Neural progenitor cell (in vitro differentiated cells): ENCODE data around the gene DCDC2. TPM values are rescaled to one million over a fixed set of nuclear protein-coding genes. Genes with fewer than 3 reads are reported as not detected.
"Not testable (repeated sequence)": the region's sequence is repeated elsewhere in the genome, so short reads cannot be mapped to it uniquely, and the experiment has no call there.

Experiments used
- DNase-seq: peaks from one replicate; pipeline ENCODE4 v3.0.0-alpha.2; 2016; ENCODE audit warnings: low spot score
- H2AFZ ChIP-seq: fragments of 200-600 bp; sonication (generic); replicated peaks from 2 replicates; pipeline ENCODE4 v1.6.1; 2016; ENCODE audit warnings: antibody characterized with exemption
- H3F3A ChIP-seq: fragments of 200-600 bp; sonication (generic); 2 replicates; pipeline ENCODE4 v1.6.1; 2016; ENCODE audit warnings: antibody characterized with exemption, low read depth
- H3K27ac ChIP-seq: fragments of 200-600 bp; sonication (generic); 2 replicates; pipeline ENCODE4 v1.5.1; 2016; ENCODE audit warnings: mild to moderate bottlenecking
- H3K27me3 ChIP-seq: fragments of 200-600 bp; sonication (generic); 2 replicates; pipeline ENCODE4 v1.6.1; 2016; ENCODE audit warnings: mild to moderate bottlenecking, moderate library complexity
- H3K36me3 ChIP-seq: fragments of 200-600 bp; sonication (generic); 2 replicates; pipeline ENCODE4 v1.5.1; 2016
- H3K4me1 ChIP-seq: fragments of 200-600 bp; sonication (generic); 2 replicates; pipeline ENCODE4 v1.6.1; 2016; ENCODE audit warnings: mixed run types
- H3K4me2 ChIP-seq: fragments of 200-600 bp; sonication (generic); 2 replicates; pipeline ENCODE4 v1.6.1; 2016
- H3K4me3 ChIP-seq: fragments of 200-600 bp; sonication (generic); 2 replicates; pipeline ENCODE4 v1.5.1; 2016
- H3K79me2 ChIP-seq: fragments of 200-600 bp; sonication (generic); 2 replicates; pipeline ENCODE4 v1.6.1; 2016; ENCODE audit warnings: low read depth
- H3K9ac ChIP-seq: fragments of 200-600 bp; sonication (generic); 2 replicates; pipeline ENCODE4 v1.6.1; 2016
- H3K9me3 ChIP-seq: fragments of 200-600 bp; sonication (generic); 2 replicates; pipeline ENCODE4 v1.5.1; 2016; ENCODE audit warnings: low read depth
- H4K20me1 ChIP-seq: fragments of 200-600 bp; sonication (generic); 2 replicates; pipeline ENCODE4 v1.6.1; 2016; ENCODE audit warnings: low read depth
- H3K27ac Mint-ChIP-seq: 3 replicates; pipeline ENCODE4 v1.8.0; 2021; ENCODE audit warnings: mixed read lengths
- H3K27me3 Mint-ChIP-seq: 2 replicates; pipeline ENCODE4 v1.8.0; 2022; ENCODE audit warnings: low read depth, mild to moderate bottlenecking, inconsistent platforms, moderate library complexity, mixed read lengths; ENCODE audit not compliant: insufficient read depth
- H3K36me3 Mint-ChIP-seq: 3 replicates; pipeline ENCODE4 v1.8.0; 2021; ENCODE audit warnings: mixed read lengths
- H3K4me1 Mint-ChIP-seq: 3 replicates; pipeline ENCODE4 v1.8.0; 2021; ENCODE audit warnings: mixed read lengths
- H3K4me3 Mint-ChIP-seq: 3 replicates; pipeline ENCODE4 v1.8.0; 2021; ENCODE audit warnings: mild to moderate bottlenecking, moderate library complexity, mixed read lengths
- H3K9me3 Mint-ChIP-seq: 3 replicates; pipeline ENCODE4 v1.8.0; 2020; ENCODE audit warnings: mixed read lengths
- CTCF ChIP-seq: fragments of 200-600 bp; sonication (generic); IDR thresholded peaks from 2 replicates; pipeline ENCODE4 v1.5.1; 2017; ENCODE audit warnings: antibody characterized with exemption, mild to moderate bottlenecking
- EZH2 ChIP-seq: fragments of 200-600 bp; sonication (generic); IDR thresholded peaks from 2 replicates; pipeline ENCODE4 v1.6.1; 2017; ENCODE audit warnings: antibody characterized with exemption, mild to moderate bottlenecking, moderate library complexity
- EZH2phosphoT487 ChIP-seq: fragments of 200-600 bp; sonication (generic); IDR thresholded peaks from 2 replicates; pipeline ENCODE4 v1.6.1; 2017; ENCODE audit warnings: antibody characterized with exemption
- total RNA-seq: library from RNA; depleted of rRNA; stranded (reverse); fragments of >200 nt; gene quantifications from 2 replicates; pipeline ENCODE4 v1.2.3, GENCODE V29; 2015; ENCODE audit warnings: low replicate concordance

Gene DCDC2
- total RNA-seq, 1 donor from 2014 or later, result not detected

GRCh38 chr6:24322924-24323323 lies 34.9 kb downstream of the DCDC2 start:
- Mint-ChIP-seq H3K9me3 (no peaks in the 10 kb centered on the region), H3K4me3 (no peak overlapping the region), H3K36me3 (no peaks in the 10 kb centered on the region), H3K27me3 (no peaks in the 10 kb centered on the region), H3K4me1 (peaks cover 3% of the 10 kb centered on the region), H3K27ac (no peak overlapping the region)
- H2AFZ ChIP-seq, result no peak overlapping the region
- H4K20me1 ChIP-seq, result no peaks in the 10 kb centered on the region
- TF ChIP-seq EZH2phosphoT487, result no peak
- no peak for TF ChIP-seq CTCF
- no peak for TF ChIP-seq EZH2
- H3K79me2 ChIP-seq, result no peaks in the 10 kb centered on the region
- no peak for DNase-seq
- H3K36me3 ChIP-seq, result no peaks in the 10 kb centered on the region
- peaks cover 16% of the 10 kb centered on the region for H3K4me1 ChIP-seq
- no peaks in the 10 kb centered on the region for H3K27me3 ChIP-seq
- no peaks in the 10 kb centered on the region for H3K9me3 ChIP-seq
- H3K4me2 ChIP-seq, result no peak overlapping the region
- no peak overlapping the region for H3K27ac ChIP-seq
- H3K9ac ChIP-seq, result no peak overlapping the region
- H3K4me3 ChIP-seq, result no peak overlapping the region
- H3F3A ChIP-seq, result no peaks in the 10 kb centered on the region

GRCh38 chr6:24322446-24322845 lies 35.4 kb downstream of the DCDC2 start:
- H3K27ac ChIP-seq, DNase-seq, H3K36me3 Mint-ChIP-seq, H3K79me2 ChIP-seq, H2AFZ ChIP-seq, H3K36me3 ChIP-seq, H3K4me3 Mint-ChIP-seq, H3K27me3 ChIP-seq, H3K9ac ChIP-seq, H3K4me3 ChIP-seq, H3K4me2 ChIP-seq, H3K9me3 Mint-ChIP-seq, H3K4me1 Mint-ChIP-seq, H3K9me3 ChIP-seq, H3K27me3 Mint-ChIP-seq, H3F3A ChIP-seq, H4K20me1 ChIP-seq, H3K27ac Mint-ChIP-seq: not testable (repeated sequence)
- H3K4me1 ChIP-seq, result peaks cover 16% of the 10 kb centered on the region

GRCh38 chr6:24321538-24322162 lies 36.2 kb downstream of the DCDC2 start:
- Histone ChIP-seq H3K36me3 (no peaks in the 10 kb centered on the region), H3K27ac (no peak overlapping the region), H3K79me2 (no peaks in the 10 kb centered on the region), H2AFZ (peak overlapping the region; percentile 63), H4K20me1 (no peaks in the 10 kb centered on the region), H3K27me3 (no peaks in the 10 kb centered on the region), H3K4me2 (no peak overlapping the region), H3K9me3 (no peaks in the 10 kb centered on the region), H3K4me3 (no peak overlapping the region), H3K9ac (no peak overlapping the region), H3K4me1 (peaks cover 16% of the 10 kb centered on the region), H3F3A (no peaks in the 10 kb centered on the region)
- no peak for DNase-seq
- no peaks in the 10 kb centered on the region for H3K36me3 Mint-ChIP-seq
- peaks cover 3% of the 10 kb centered on the region for H3K4me1 Mint-ChIP-seq
- H3K27ac Mint-ChIP-seq, result no peak overlapping the region
- H3K4me3 Mint-ChIP-seq, result no peak overlapping the region
- no peaks in the 10 kb centered on the region for H3K9me3 Mint-ChIP-seq
- TF ChIP-seq CTCF (no peak), EZH2phosphoT487 (no peak), EZH2 (no peak)
- no peaks in the 10 kb centered on the region for H3K27me3 Mint-ChIP-seq

GRCh38 chr6:24313251-24314141 lies 44.4 kb downstream of the DCDC2 start:
- H3K79me2 ChIP-seq, result no peaks in the 10 kb centered on the region
- H3K27me3 ChIP-seq, result no peaks in the 10 kb centered on the region
- H3K9ac ChIP-seq, result no peak overlapping the region
- peaks cover 8% of the 10 kb centered on the region for H3K4me1 Mint-ChIP-seq
- peak overlapping the region; percentile 5 for H3K4me2 ChIP-seq
- H3K27ac ChIP-seq, result no peak overlapping the region
- no peak overlapping the region for H3K4me3 Mint-ChIP-seq
- H2AFZ ChIP-seq, result peak overlapping the region; percentile 65
- H3K36me3 Mint-ChIP-seq, result peaks cover 5% of the 10 kb centered on the region
- no peak overlapping the region for H3K4me3 ChIP-seq
- no peaks in the 10 kb centered on the region for H3K9me3 ChIP-seq
- peaks cover 13% of the 10 kb centered on the region for H3K9me3 Mint-ChIP-seq
- H3K27me3 Mint-ChIP-seq, result peaks cover 5% of the 10 kb centered on the region
- no peaks in the 10 kb centered on the region for H3K36me3 ChIP-seq
- peaks cover 5% of the 10 kb centered on the region for H3K4me1 ChIP-seq
- H3K27ac Mint-ChIP-seq, result no peak overlapping the region
- H3F3A ChIP-seq, result no peaks in the 10 kb centered on the region
- TF ChIP-seq CTCF (no peak), EZH2 (no peak), EZH2phosphoT487 (no peak)
- H4K20me1 ChIP-seq, result no peaks in the 10 kb centered on the region
- peak; percentile 6 for DNase-seq

- Mint-ChIP-seq H3K9me3 (peaks cover 13% of the 10 kb centered on the region), H3K4me1 (peaks cover 16% of the 10 kb centered on the region)
- not testable (repeated sequence) for H3K27ac ChIP-seq, H4K20me1 ChIP-seq, H3K4me3 ChIP-seq, H3K27me3 Mint-ChIP-seq, H3K27me3 ChIP-seq, H3K27ac Mint-ChIP-seq, H3K36me3 ChIP-seq, H3K4me3 Mint-ChIP-seq, H3F3A ChIP-seq, H3K4me1 ChIP-seq, DNase-seq, H3K36me3 Mint-ChIP-seq, H2AFZ ChIP-seq, H3K4me2 ChIP-seq, H3K79me2 ChIP-seq, H3K9me3 ChIP-seq, H3K9ac ChIP-seq
These were observed 46.1 kb downstream of the DCDC2 start for GRCh38 chr6:24311775-24312174.
